ENCODE measurements around the gene HAUS6.
A peak's percentile ranks its signal among the peaks of the same experiment; 100 is the strongest.

HAUS6 gene

GRCh38 chr9:19122490-19123042 is 19.9 kb upstream of the HAUS6 start:
- TF ChIP-seq CTCF (IDR thresholded peaks at IDR 0.05; ENCODE audit: poor library complexity, severe bottlenecking) = no peak
- no peaks in the 10 kb centered on the region for H3K36me3 ChIP-seq (ENCODE audit: low read depth)
- ATAC-seq (ENCODE audit: low read depth) (no peak), DNase-seq (ENCODE audit: low spot score) (no peak)
- H3K9me3 ChIP-seq (ENCODE audit: severe bottlenecking) = no peaks in the 10 kb centered on the region
- no peak overlapping the region for H3K27ac ChIP-seq (ENCODE audit: poor library complexity, severe bottlenecking)
- H3K27me3 ChIP-seq (ENCODE audit: insufficient read depth, poor library complexity, severe bottlenecking) = no peaks in the 10 kb centered on the region
- H3K4me1 ChIP-seq (ENCODE audit: insufficient read depth, poor library complexity, severe bottlenecking) = peaks cover 20% of the 10 kb centered on the region
- H3K4me3 ChIP-seq (ENCODE audit: severe bottlenecking) = no peak overlapping the region

- Histone ChIP-seq H3K4me3 (ENCODE audit: severe bottlenecking) (no peak overlapping the region), H3K36me3 (ENCODE audit: low read depth) (no peaks in the 10 kb centered on the region), H3K4me1 (ENCODE audit: insufficient read depth, poor library complexity, severe bottlenecking) (peaks cover 31% of the 10 kb centered on the region)
These were observed 18.2 kb upstream of the HAUS6 start for GRCh38 chr9:19120877-19121276.

GRCh38 chr9:19119801-19120440 is 17.2 kb upstream of the HAUS6 start:
- peaks cover 31% of the 10 kb centered on the region for H3K4me1 ChIP-seq (ENCODE audit: insufficient read depth, poor library complexity, severe bottlenecking)
- no peak for TF ChIP-seq CTCF (IDR thresholded peaks at IDR 0.05; ENCODE audit: poor library complexity, severe bottlenecking)
- no peaks in the 10 kb centered on the region for H3K27me3 ChIP-seq (ENCODE audit: insufficient read depth, poor library complexity, severe bottlenecking)
- H3K4me3 ChIP-seq (ENCODE audit: severe bottlenecking) = no peak overlapping the region
- H3K9me3 ChIP-seq (ENCODE audit: severe bottlenecking) = no peaks in the 10 kb centered on the region
- no peaks in the 10 kb centered on the region for H3K36me3 ChIP-seq (ENCODE audit: low read depth)
- ATAC-seq (ENCODE audit: low read depth) = no peak
- no peak for DNase-seq (ENCODE audit: low spot score)
- H3K27ac ChIP-seq (ENCODE audit: poor library complexity, severe bottlenecking) = peak overlapping the region; percentile 71

More at GRCh38 chr9:19120877-19121276, 18.2 kb upstream of the HAUS6 start:
- H3K27ac ChIP-seq (ENCODE audit: poor library complexity, severe bottlenecking) = no peak overlapping the region
- H3K27me3 ChIP-seq (ENCODE audit: insufficient read depth, poor library complexity, severe bottlenecking) = no peaks in the 10 kb centered on the region
- no peak for TF ChIP-seq CTCF (IDR thresholded peaks at IDR 0.05; ENCODE audit: poor library complexity, severe bottlenecking)
- DNase-seq (ENCODE audit: low spot score) (no peak), ATAC-seq (ENCODE audit: low read depth) (no peak)
- H3K9me3 ChIP-seq (ENCODE audit: severe bottlenecking) = no peaks in the 10 kb centered on the region

- no peak for TF ChIP-seq CTCF (IDR thresholded peaks at IDR 0.05; ENCODE audit: poor library complexity, severe bottlenecking)
- peak; percentile 13; the same call in 2 of the 3 replicates for ATAC-seq (ENCODE audit: low read depth)
- Histone ChIP-seq H3K36me3 (ENCODE audit: low read depth) (no peaks in the 10 kb centered on the region), H3K4me1 (ENCODE audit: insufficient read depth, poor library complexity, severe bottlenecking) (peaks cover 29% of the 10 kb centered on the region), H3K9me3 (ENCODE audit: severe bottlenecking) (no peaks in the 10 kb centered on the region), H3K27ac (ENCODE audit: poor library complexity, severe bottlenecking) (peak overlapping the region; percentile 71), H3K4me3 (ENCODE audit: severe bottlenecking) (no peak overlapping the region), H3K27me3 (ENCODE audit: insufficient read depth, poor library complexity, severe bottlenecking) (no peaks in the 10 kb centered on the region)
- DNase-seq (ENCODE audit: low spot score) = no peak
These were observed 16.5 kb upstream of the HAUS6 start for GRCh38 chr9:19119246-19119645.

Measured in RWPE2 (cell line).